ENCODE results near the gene CHRM3.

Gene CHRM3

DNA sequence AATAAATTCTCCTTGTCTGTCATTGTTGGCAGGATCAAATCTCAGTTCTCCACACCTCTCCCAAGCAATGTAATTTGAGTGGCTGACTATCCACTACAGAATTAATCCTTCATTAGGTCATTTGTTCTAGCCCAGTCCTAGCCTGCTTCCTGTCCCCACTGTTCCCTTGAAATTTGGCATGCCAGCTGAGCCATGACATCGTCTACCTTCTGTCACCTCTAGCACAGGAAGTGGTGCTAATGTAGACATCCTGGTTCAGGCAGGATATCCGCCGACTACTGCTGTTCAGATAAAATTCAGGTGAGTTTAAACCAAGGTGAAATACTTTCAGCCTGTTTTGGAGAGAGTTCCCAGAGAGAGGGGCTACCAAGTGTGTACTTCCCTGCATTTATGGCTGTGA lies 5.9 kb downstream of the CHRM3 start:
- TF ChIP-seq FOXM1 (IDR thresholded peaks at IDR 0.05; ENCODE audit: borderline replicate concordance) (no peak), ELF4 (IDR thresholded peaks at IDR 0.05) (no peak), CTBP1 (IDR thresholded peaks at IDR 0.05; ENCODE audit: borderline replicate concordance) (no peak), BHLHE40 (IDR thresholded peaks at IDR 0.05; ENCODE audit: borderline replicate concordance) (no peak), NFRKB (IDR thresholded peaks at IDR 0.05) (no peak), SUZ12 (IDR thresholded peaks at IDR 0.05) (no peak), TARDBP (IDR thresholded peaks at IDR 0.05) (no peak), L3MBTL2 (conservative IDR thresholded peaks at IDR 0.05) (no peak), SP1 (IDR thresholded peaks at IDR 0.05) (no peak), FOXA1 (IDR thresholded peaks at IDR 0.05) (no peak)
- TF ChIP-seq, protein P1, sequence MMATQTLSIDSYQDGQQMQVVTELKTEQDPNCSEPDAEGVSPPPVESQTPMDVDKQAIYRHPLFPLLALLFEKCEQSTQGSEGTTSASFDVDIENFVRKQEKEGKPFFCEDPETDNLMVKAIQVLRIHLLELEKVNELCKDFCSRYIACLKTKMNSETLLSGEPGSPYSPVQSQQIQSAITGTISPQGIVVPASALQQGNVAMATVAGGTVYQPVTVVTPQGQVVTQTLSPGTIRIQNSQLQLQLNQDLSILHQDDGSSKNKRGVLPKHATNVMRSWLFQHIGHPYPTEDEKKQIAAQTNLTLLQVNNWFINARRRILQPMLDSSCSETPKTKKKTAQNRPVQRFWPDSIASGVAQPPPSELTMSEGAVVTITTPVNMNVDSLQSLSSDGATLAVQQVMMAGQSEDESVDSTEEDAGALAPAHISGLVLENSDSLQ (IDR thresholded peaks at IDR 0.05), result no peak
- POLR2A ChIA-PET, result no interaction called here
- CTCF ChIA-PET, result no interaction called here
- no peak for DNase-seq (ENCODE audit: extremely low spot score)

- POLR2A ChIA-PET, result no interaction called here
These were observed 7.7 kb downstream of the CHRM3 start for GRCh38 chr1:239394107-239394506.

GRCh38 chr1:239413916-239414315 lies 27.5 kb downstream of the CHRM3 start:
- TF ChIP-seq BHLHE40 (IDR thresholded peaks at IDR 0.05; ENCODE audit: borderline replicate concordance), result no peak
- TF ChIP-seq, protein P1 (IDR thresholded peaks at IDR 0.05), result no peak
- TF ChIP-seq ZNF384 (IDR thresholded peaks at IDR 0.05), result no peak
- no peak for TF ChIP-seq FOXA1 (IDR thresholded peaks at IDR 0.05)
- no peak for TF ChIP-seq ELF4 (IDR thresholded peaks at IDR 0.05)
- no peak for TF ChIP-seq FOXK2 (IDR thresholded peaks at IDR 0.05)
- TF ChIP-seq HDGF (IDR thresholded peaks at IDR 0.05; ENCODE audit: borderline replicate concordance), result no peak
- no peak for DNase-seq (ENCODE audit: extremely low spot score)
- POLR2A ChIA-PET, result no interaction called here
- CTCF ChIA-PET, result interaction anchor here (0.6 to 1.1 kb wide), 2 partner anchors 405 to 1600 kb away, joined by 3 to 4 read pairs; no protein-coding TSS in a partner anchor

More at GRCh38 chr1:239394107-239394506, 7.7 kb downstream of the CHRM3 start:
- CTCF ChIA-PET, result no interaction called here
- TF ChIP-seq LEF1 (IDR thresholded peaks at IDR 0.05; ENCODE audit: borderline replicate concordance) (no peak), ELF4 (IDR thresholded peaks at IDR 0.05) (no peak), CTBP1 (IDR thresholded peaks at IDR 0.05; ENCODE audit: borderline replicate concordance) (no peak), FOXA1 (IDR thresholded peaks at IDR 0.05) (no peak), ARNT (IDR thresholded peaks at IDR 0.05) (no peak), HDGF (IDR thresholded peaks at IDR 0.05; ENCODE audit: borderline replicate concordance) (no peak)
- TF ChIP-seq, protein P1 (IDR thresholded peaks at IDR 0.05), result no peak
- DNase-seq (ENCODE audit: extremely low spot score), result no peak

- DNase-seq (ENCODE audit: extremely low spot score), result no peak
- ChIA-PET CTCF (interaction anchor here (0.6 kb wide), 1 partner anchor 195 kb away, joined by 3 read pairs; no protein-coding TSS in a partner anchor), POLR2A (no interaction called here)
- TF ChIP-seq, protein P1 (IDR thresholded peaks at IDR 0.05), result peak; percentile 56
- TF ChIP-seq L3MBTL2 (conservative IDR thresholded peaks at IDR 0.05), result no peak
These were observed 30.9 kb downstream of the CHRM3 start for GRCh38 chr1:239417221-239417620.

- DNase-seq (ENCODE audit: extremely low spot score), result no peak
- ChIA-PET POLR2A (no interaction called here), CTCF (no interaction called here)
- TF ChIP-seq BHLHE40 (IDR thresholded peaks at IDR 0.05; ENCODE audit: borderline replicate concordance) (no peak), HDGF (IDR thresholded peaks at IDR 0.05; ENCODE audit: borderline replicate concordance) (no peak), L3MBTL2 (conservative IDR thresholded peaks at IDR 0.05) (no peak), TARDBP (IDR thresholded peaks at IDR 0.05) (no peak), FOXK2 (IDR thresholded peaks at IDR 0.05) (no peak), SP1 (IDR thresholded peaks at IDR 0.05) (no peak), ELF4 (IDR thresholded peaks at IDR 0.05) (no peak), ARNT (IDR thresholded peaks at IDR 0.05) (no peak), NFRKB (IDR thresholded peaks at IDR 0.05) (no peak), ZNF384 (IDR thresholded peaks at IDR 0.05) (no peak), FOXM1 (IDR thresholded peaks at IDR 0.05; ENCODE audit: borderline replicate concordance) (no peak), CTBP1 (IDR thresholded peaks at IDR 0.05; ENCODE audit: borderline replicate concordance) (no peak), LEF1 (IDR thresholded peaks at IDR 0.05; ENCODE audit: borderline replicate concordance) (no peak), SUZ12 (IDR thresholded peaks at IDR 0.05) (no peak), FOXA1 (IDR thresholded peaks at IDR 0.05) (no peak)
- TF ChIP-seq, protein P1 (IDR thresholded peaks at IDR 0.05), result no peak
These were observed 31.7 kb downstream of the CHRM3 start for GRCh38 chr1:239417986-239418640.

DNA sequence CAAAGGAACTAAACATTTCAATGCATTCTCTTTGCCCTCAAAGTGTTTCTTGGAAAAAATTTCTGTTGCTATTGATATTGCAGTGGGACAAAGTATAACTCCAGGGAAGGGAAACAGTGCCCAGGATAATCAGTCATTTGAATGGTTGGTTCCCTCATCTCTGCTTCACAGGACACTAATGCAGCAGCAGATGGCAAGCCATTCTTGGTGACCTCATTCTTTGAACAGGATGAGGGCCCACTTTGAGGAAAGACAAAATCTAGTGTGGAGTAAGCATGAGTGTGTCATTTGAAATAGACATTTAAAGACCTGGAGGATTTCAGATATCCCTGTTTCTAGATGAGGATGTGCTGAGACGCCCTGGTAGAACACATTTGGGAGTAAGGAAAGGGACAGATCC lies 32.3 kb downstream of the CHRM3 start:
- ChIA-PET POLR2A (no interaction called here), CTCF (no interaction called here)
- TF ChIP-seq ELF4 (IDR thresholded peaks at IDR 0.05) (no peak), FOXM1 (IDR thresholded peaks at IDR 0.05; ENCODE audit: borderline replicate concordance) (no peak), FOXK2 (IDR thresholded peaks at IDR 0.05) (no peak), TARDBP (IDR thresholded peaks at IDR 0.05) (no peak), ARNT (IDR thresholded peaks at IDR 0.05) (no peak), LEF1 (IDR thresholded peaks at IDR 0.05; ENCODE audit: borderline replicate concordance) (no peak), CTBP1 (IDR thresholded peaks at IDR 0.05; ENCODE audit: borderline replicate concordance) (no peak), SUZ12 (IDR thresholded peaks at IDR 0.05) (no peak), FOXA1 (IDR thresholded peaks at IDR 0.05) (no peak), SP1 (IDR thresholded peaks at IDR 0.05) (no peak), ZNF384 (IDR thresholded peaks at IDR 0.05) (no peak), L3MBTL2 (conservative IDR thresholded peaks at IDR 0.05) (no peak), HDGF (IDR thresholded peaks at IDR 0.05; ENCODE audit: borderline replicate concordance) (no peak), BHLHE40 (IDR thresholded peaks at IDR 0.05; ENCODE audit: borderline replicate concordance) (no peak), NFRKB (IDR thresholded peaks at IDR 0.05) (no peak)
- TF ChIP-seq, protein P1 (IDR thresholded peaks at IDR 0.05), result no peak

More for the DNA sequence above, 32.3 kb downstream of the CHRM3 start:
- DNase-seq (ENCODE audit: extremely low spot score), result no peak

Measured in HEK293T (cell line).